Transverse colon (tissue), 4 donors: ENCODE measurements around the gene CCDC136. TPM values are rescaled to one million over a fixed set of nuclear protein-coding genes. Genes with fewer than 3 reads are reported as not detected.
A peak's percentile ranks its signal among the peaks of the same experiment; 100 is the strongest.

Experiments used
- DNase-seq: peaks from one replicate; pipeline ENCODE4 v3.0.0-alpha.2; 2019
- H3K27ac ChIP-seq, 4 donors: fragments of 200-600 bp; sonication (generic); 2 replicates each; pipeline ENCODE4 v1.5.1; 2016 to 2018; ENCODE audit warnings: inconsistent platforms in 4 of 4
- H3K27me3 ChIP-seq: fragments of 200-600 bp; sonication (generic); 2 replicates; pipeline ENCODE4 v1.5.1; 2017; ENCODE audit warnings: inconsistent platforms
- H3K36me3 ChIP-seq, 4 donors: fragments of 200-600 bp; sonication (generic); 2 replicates each; pipeline ENCODE4 v1.5.1; 2017 to 2019; ENCODE audit warnings: inconsistent platforms in 4 of 4
- H3K4me1 ChIP-seq, 4 donors: fragments of 200-600 bp; sonication (generic); 2 replicates each; pipeline ENCODE4 v1.5.1; 2017 to 2020; ENCODE audit warnings: inconsistent platforms in 4 of 4
- H3K4me3 ChIP-seq, 4 donors: fragments of 200-600 bp; sonication (generic); 1 replicate in 1 of 4; 2 replicates in 3 of 4; pipeline versions ENCODE4 v1.5.1 to v1.6.1; 2017 to 2019; ENCODE audit warnings: inconsistent platforms in 4 of 4
- H3K9me3 ChIP-seq, 2 donors: fragments of 200-600 bp; sonication (generic); 2 replicates each; pipeline ENCODE4 v1.5.1; 2017 to 2019; ENCODE audit warnings: inconsistent platforms in 2 of 2
- CTCF ChIP-seq, 5 experiments: fragments of 200-600 bp in 3 of 5; fragments of 450-650 bp in 2 of 5; sonication (generic) in 3 of 5; IDR thresholded peaks; 1 replicate in 2 of 5; 2 replicates in 3 of 5; pipeline ENCODE4 v1.5.1; 2016 to 2017; ENCODE audit warnings: antibody characterized with exemption in 5 of 5, inconsistent platforms in 3 of 5, mild to moderate bottlenecking in 2 of 5, moderate library complexity in 1 of 5
- EP300 ChIP-seq: sonication (generic); formaldehyde crosslinking; IDR thresholded peaks from one replicate; pipeline ENCODE4 v1.6.1; 2017; ENCODE audit warnings: antibody characterized with exemption, low read depth
- POLR2A ChIP-seq: fragments of 450-650 bp; IDR thresholded peaks from one replicate; pipeline ENCODE4 v1.6.1; 2016; ENCODE audit warnings: antibody characterized with exemption, mild to moderate bottlenecking, moderate library complexity
- POLR2AphosphoS5 ChIP-seq, 3 donors: sonication (generic); formaldehyde crosslinking; IDR thresholded peaks; one replicate each; pipeline ENCODE4 v1.6.1; 2016; ENCODE audit warnings: antibody characterized with exemption in 3 of 3
- WGBS, 2 donors: methylation state at CpG; one replicate each; pipeline ENCODE4 v1.1.5; 2018; ENCODE audit warnings: low coverage in 1 of 2; 5-methylcytosine and 5-hydroxymethylcytosine counted together
- in situ Hi-C, 4 donors: fragments of 200-750 bp; cut with MboI; loops; one replicate each; pipeline versions ENCODE4 v1.15.0 to v1.15.1; 2017; ENCODE audit warnings: low sequenced_read_pairs in 3 of 4, low pct_ligation_motif_present in 1 of 4, low pct_unique_long_range_greater_than_20kb in 1 of 4
- intact Hi-C: fragments of 100-400 bp; cut with DNase I; formaldehyde crosslinking; loops from one replicate; pipeline ENCODE4 v1.15.1; 2023; ENCODE audit warnings: low total_unique reads
- total RNA-seq, 4 donors: library from RNA; depleted of rRNA; stranded (reverse); fragments of >200 nt; gene quantifications; one replicate each; pipeline ENCODE4 v1.1.0, GENCODE V29; 2016

CCDC136 gene
- total RNA-seq, 4 donors from 2014 or later, result 1.9 to 16.5 (median 8.3) TPM

GRCh38 chr7:128830231-128831177, 38.7 kb downstream of the CCDC136 start, which contains the start of gene FLNC:
FLNC (plus strand) TSS chr7:128830406; CDS start chr7:128830638, 232 bp downstream.
- DNase-seq, result peak; percentile 43
- intact Hi-C loops (no loop called here), in situ Hi-C loops (no loop called here)
- Histone ChIP-seq H3K36me3 (no peaks in the 10 kb centered on the region), H3K27me3 (peaks cover 50% of the 10 kb centered on the region), H3K4me3 (peak within 1 kb of the TSS; percentile 29 to 82 (median 52)), H3K4me1 (peaks cover 12 to 42% (median 26%) of the 10 kb centered on the region in 4 donors), H3K9me3 (no peaks in the 10 kb centered on the region), H3K27ac (peak within 1 kb of the TSS; percentile 78 to 94 (median 82))
- TF ChIP-seq EP300 (no peak), POLR2AphosphoS5 (IDR thresholded peaks at IDR 0.05) (peak; percentile 28 to 78 (median 72)), POLR2A (peak; percentile 55)
- WGBS, 2 donors, result 5% methylated on average over 63 of the region's 109 CpGs; no CpG with 5 or more reads in 1 of the 2 donors

- Histone ChIP-seq H3K4me1 (peaks cover 12 to 46% (median 27%) of the 10 kb centered on the region in 4 donors), H3K27ac (peak overlapping the region; percentile 78 to 94 (median 82)), H3K36me3 (no peaks in the 10 kb centered on the region), H3K4me3 (peak overlapping the region; percentile 29 to 82 (median 52)), H3K9me3 (no peaks in the 10 kb centered on the region), H3K27me3 (peaks cover 50% of the 10 kb centered on the region)
- no peak for TF ChIP-seq EP300
- peak; percentile 54 for TF ChIP-seq POLR2A
- peak; percentile 55 to 68 (median 64) for TF ChIP-seq POLR2AphosphoS5 (IDR thresholded peaks at IDR 0.05)
- intact Hi-C loops, result no loop called here
- in situ Hi-C loops, result no loop called here
- WGBS, 2 donors, result 17% methylated on average over 24 of the region's 33 CpGs; no CpG with 5 or more reads in 1 of the 2 donors
- DNase-seq, result peak; percentile 46
Measured at GRCh38 chr7:128831178-128831993, 39.6 kb downstream of the CCDC136 start.

GRCh38 chr7:128831994-128832879, 40.5 kb downstream of the CCDC136 start:
- H3K4me3 ChIP-seq, result peak overlapping the region; percentile 9 to 55 (median 34)
- 24% methylated on average over 21 of the region's 22 CpGs; no CpG with 5 or more reads in 1 of the 2 donors for WGBS, 2 donors
- H3K4me1 ChIP-seq, result peaks cover 12 to 46% (median 27%) of the 10 kb centered on the region in 4 donors
- no peak for DNase-seq
- H3K27ac ChIP-seq, result peak overlapping the region; percentile 78 to 94 (median 82)
- no peaks in the 10 kb centered on the region for H3K9me3 ChIP-seq
- in situ Hi-C loops, result no loop called here
- H3K27me3 ChIP-seq, result peaks cover 50% of the 10 kb centered on the region
- intact Hi-C loops, result loop anchor here (2.0 kb wide), 1 partner anchor 75 kb away; no protein-coding TSS in a partner anchor
- H3K36me3 ChIP-seq, result no peaks in the 10 kb centered on the region
- TF ChIP-seq POLR2AphosphoS5 (IDR thresholded peaks at IDR 0.05), result no peak
- TF ChIP-seq CTCF (IDR thresholded peaks at IDR 0.05), result no peak
- no peak for TF ChIP-seq POLR2A
- no peak for TF ChIP-seq EP300

- TF ChIP-seq EP300, result no peak
- TF ChIP-seq POLR2AphosphoS5 (IDR thresholded peaks at IDR 0.05), result no peak
- no peak for TF ChIP-seq CTCF (IDR thresholded peaks at IDR 0.05)
- TF ChIP-seq POLR2A, result no peak
- peaks cover 50% of the 10 kb centered on the region for H3K27me3 ChIP-seq
- H3K4me3 ChIP-seq, result peak overlapping the region; percentile 9 to 55 (median 34)
- no peaks in the 10 kb centered on the region for H3K36me3 ChIP-seq
- intact Hi-C loops (loop anchor here (2.0 kb wide), 1 partner anchor 76 kb away; no protein-coding TSS in a partner anchor), in situ Hi-C loops (no loop called here)
- H3K27ac ChIP-seq, result peak overlapping the region; percentile 78 to 94 (median 82)
- no peak for DNase-seq
- WGBS, 2 donors, result no CpG with 5 or more reads among the region's 2 CpGs
- no peaks in the 10 kb centered on the region for H3K9me3 ChIP-seq
- peaks cover 12 to 46% (median 27%) of the 10 kb centered on the region in 4 donors for H3K4me1 ChIP-seq
Measured at GRCh38 chr7:128832880-128833147, 41.0 kb downstream of the CCDC136 start.
